Measurements from ENCODE around the gene SLC15A3.

- TF ChIP-seq, protein P1, sequence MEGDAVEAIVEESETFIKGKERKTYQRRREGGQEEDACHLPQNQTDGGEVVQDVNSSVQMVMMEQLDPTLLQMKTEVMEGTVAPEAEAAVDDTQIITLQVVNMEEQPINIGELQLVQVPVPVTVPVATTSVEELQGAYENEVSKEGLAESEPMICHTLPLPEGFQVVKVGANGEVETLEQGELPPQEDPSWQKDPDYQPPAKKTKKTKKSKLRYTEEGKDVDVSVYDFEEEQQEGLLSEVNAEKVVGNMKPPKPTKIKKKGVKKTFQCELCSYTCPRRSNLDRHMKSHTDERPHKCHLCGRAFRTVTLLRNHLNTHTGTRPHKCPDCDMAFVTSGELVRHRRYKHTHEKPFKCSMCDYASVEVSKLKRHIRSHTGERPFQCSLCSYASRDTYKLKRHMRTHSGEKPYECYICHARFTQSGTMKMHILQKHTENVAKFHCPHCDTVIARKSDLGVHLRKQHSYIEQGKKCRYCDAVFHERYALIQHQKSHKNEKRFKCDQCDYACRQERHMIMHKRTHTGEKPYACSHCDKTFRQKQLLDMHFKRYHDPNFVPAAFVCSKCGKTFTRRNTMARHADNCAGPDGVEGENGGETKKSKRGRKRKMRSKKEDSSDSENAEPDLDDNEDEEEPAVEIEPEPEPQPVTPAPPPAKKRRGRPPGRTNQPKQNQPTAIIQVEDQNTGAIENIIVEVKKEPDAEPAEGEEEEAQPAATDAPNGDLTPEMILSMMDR (IDR thresholded peaks at IDR 0.05) = no peak
- TF ChIP-seq ZBTB43 (CRISPR knock-in tag; IDR thresholded peaks at IDR 0.05) (no peak), USF1 (CRISPR knock-in tag; IDR thresholded peaks at IDR 0.05) (no peak), ESRRA (CRISPR knock-in tag; IDR thresholded peaks at IDR 0.05; ENCODE audit: borderline replicate concordance) (no peak)
Measured at GRCh38 chr11:60985501-60985900, 33.5 kb upstream of the SLC15A3 start.
